ENCODE results near the gene SELENOO.

DNA sequence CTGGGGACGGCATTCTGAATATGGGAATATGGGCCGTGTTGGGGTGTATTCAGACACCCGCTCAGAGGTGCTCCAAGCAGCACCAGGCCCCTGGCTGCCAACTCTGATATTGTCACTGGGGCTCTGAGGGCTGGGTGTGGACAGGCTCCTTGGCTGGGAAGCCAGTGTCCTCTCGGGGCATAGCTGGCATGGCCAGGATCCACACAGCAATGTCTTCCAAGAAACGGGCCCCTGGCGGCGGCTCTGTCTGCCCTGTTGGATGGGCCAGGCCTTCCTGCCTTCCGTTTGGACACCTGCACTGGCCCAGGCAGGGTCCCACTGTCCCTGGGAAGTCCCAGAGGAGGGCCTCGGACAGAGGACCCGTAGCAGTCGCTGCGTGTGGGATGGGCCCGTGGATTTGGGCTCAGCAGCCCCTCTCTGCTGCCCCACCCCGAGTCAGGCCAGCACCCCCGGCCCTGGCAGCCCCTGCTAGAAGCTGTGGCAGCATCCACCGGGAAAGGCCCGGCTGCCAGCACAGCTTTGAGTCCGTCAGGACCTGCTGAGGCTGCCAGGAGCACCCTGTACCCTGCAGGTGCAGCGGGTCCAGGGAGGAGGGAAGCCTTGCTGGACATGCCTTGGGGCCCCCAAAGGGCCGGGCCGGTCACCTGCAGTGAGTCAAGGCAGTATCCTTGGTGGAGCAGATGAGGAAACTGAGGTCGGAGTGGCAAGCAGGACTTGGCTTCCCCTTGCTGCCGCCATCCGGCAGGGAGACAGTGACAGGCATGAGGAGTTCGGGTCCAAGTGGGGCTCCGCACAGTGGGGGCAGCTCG lies 26.2 kb upstream of the SELENOO start:
- TF ChIP-seq POLR2AphosphoS5 (IDR thresholded peaks at IDR 0.05; ENCODE audit: low read depth, low read length) (no peak), POLR2A (IDR thresholded peaks at IDR 0.05; ENCODE audit: low read depth, low read length) (no peak), TAF1 (IDR thresholded peaks at IDR 0.05; ENCODE audit: low read depth, low read length) (no peak), PAX5 (IDR thresholded peaks at IDR 0.05; ENCODE audit: insufficient read depth, low read length, severe bottlenecking) (no peak), SPI1 (IDR thresholded peaks at IDR 0.05; ENCODE audit: low read depth, low read length) (no peak)
